Caco-2 (cell line): ENCODE measurements around the gene MTMR4. TPM values are rescaled to one million over a fixed set of nuclear protein-coding genes. Genes with fewer than 3 reads are reported as not detected.

ENCODE experiments used
- BruUV-seq: library from RNA; stranded (reverse); fragments of 400-500 nt; replicated peaks from 2 replicates; lab custom pipeline; 2021; lab: Mats Ljungman, UMichigan
- CTCF ChIA-PET: fragments of 300-600 bp; sonication (Branson Sonifier 250); formaldehyde crosslinking; loops from one replicate; lab custom pipeline; 2022; ENCODE audit warnings: antibody characterized with exemption; lab: Charles Lee
- POLR2A ChIA-PET: fragments of 300-600 bp; sonication (Branson Sonifier 250); formaldehyde crosslinking; loops from one replicate; lab custom pipeline; 2022; ENCODE audit warnings: antibody characterized with exemption; lab: Charles Lee
- DNase-seq, 2 experiments: peaks; one replicate each; pipeline versions ENCODE4 v3.0.0 to v3.0.0-alpha.2; 2020 to 2022
- H3K27me3 ChIP-seq: replicated peaks from 2 replicates; pipeline ENCODE4 v1.6.0; 2011; ENCODE audit warnings: low read length; ENCODE audit not compliant: control insufficient read depth, insufficient read depth
- H3K36me3 ChIP-seq: 2 replicates; pipeline ENCODE4 v1.5.1; 2011; ENCODE audit warnings: low read length; ENCODE audit not compliant: control insufficient read depth, insufficient read depth
- H3K4me1 ChIP-seq: fragments of 250-450 bp; sonication (Bioruptor Pico); 2 replicates; pipeline ENCODE4 v1.5.1; 2020; ENCODE audit warnings: mild to moderate bottlenecking
- H3K4me3 ChIP-seq: 2 replicates; pipeline ENCODE4 v1.5.1; 2011; ENCODE audit warnings: low read depth, mild to moderate bottlenecking, control low read depth, low read length
- H3K9me3 ChIP-seq: fragments of 250-450 bp; sonication (Bioruptor Pico); 2 replicates; pipeline ENCODE4 v1.5.1; 2020; ENCODE audit warnings: mild to moderate bottlenecking, moderate library complexity
- H3K27ac Mint-ChIP-seq: one replicate; pipeline ENCODE4 v1.8.0; 2022; ENCODE audit warnings: mixed read lengths; ENCODE audit not compliant: unreplicated experiment
- H3K27me3 Mint-ChIP-seq: one replicate; pipeline ENCODE4 v1.8.0; 2022; ENCODE audit warnings: mixed read lengths; ENCODE audit not compliant: insufficient read depth, unreplicated experiment
- H3K36me3 Mint-ChIP-seq: one replicate; pipeline ENCODE4 v1.8.0; 2022; ENCODE audit warnings: mild to moderate bottlenecking, mixed read lengths; ENCODE audit not compliant: insufficient read depth, unreplicated experiment
- H3K4me1 Mint-ChIP-seq: one replicate; pipeline ENCODE4 v1.8.0; 2022; ENCODE audit warnings: low read depth, mixed read lengths; ENCODE audit not compliant: unreplicated experiment
- H3K4me3 Mint-ChIP-seq: one replicate; pipeline ENCODE4 v1.8.0; 2022; ENCODE audit warnings: mild to moderate bottlenecking, moderate library complexity, mixed read lengths; ENCODE audit not compliant: unreplicated experiment
- H3K9me3 Mint-ChIP-seq: one replicate; pipeline ENCODE4 v1.8.0; 2022; ENCODE audit warnings: mixed read lengths; ENCODE audit not compliant: unreplicated experiment
- intact Hi-C: fragments of 100-400 bp; cut with micrococcal nuclease; formaldehyde crosslinking; loops from one replicate; pipeline ENCODE4 v1.10.0; 2022; ENCODE audit not compliant: unreplicated experiment
- total RNA-seq: library from RNA; stranded (reverse); gene quantifications from 2 replicates; pipeline ENCODE4 v1.2.3, GENCODE V29; 2022
- TF ChIP-seq, protein P1 (sequence below), 2 experiments: fragments of 200-600 bp in 1 of 2; IDR thresholded peaks; 1 replicate in 1 of 2; 2 replicates in 1 of 2; pipeline versions ENCODE4 v1.5.1 to v1.8.0; 2011 to 2022; ENCODE audit warnings: antibody characterized with exemption in 1 of 2, control low read depth in 1 of 2, inconsistent platforms in 1 of 2, low read depth in 1 of 2, low read length in 1 of 2, mild to moderate bottlenecking in 1 of 2, moderate library complexity in 1 of 2; ENCODE audit not compliant: insufficient read depth in 1 of 2, severe bottlenecking in 1 of 2, unreplicated experiment in 1 of 2

The MTMR4 gene
- total RNA-seq, 1 experiment from 2014 or later: 62.6 TPM

DNA sequence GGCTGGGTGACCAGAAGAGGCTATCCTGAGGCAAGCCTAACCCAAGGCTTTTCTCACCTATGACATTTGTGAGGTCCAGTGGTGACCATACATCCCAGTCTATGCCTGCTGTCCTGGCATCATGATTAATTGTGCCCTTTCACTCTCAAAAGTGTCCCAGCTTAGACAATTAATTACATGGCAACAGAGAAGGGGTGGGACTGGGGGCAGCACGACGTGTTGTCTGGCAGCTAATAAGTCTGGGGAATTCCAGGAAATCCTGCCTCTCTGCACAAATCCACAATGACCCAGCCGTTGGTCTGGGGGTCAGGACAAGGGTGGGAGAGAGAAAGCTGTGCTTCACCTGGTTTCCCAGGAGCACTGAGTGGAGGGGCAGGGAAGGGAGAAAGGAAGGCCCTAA, 14.0 kb upstream of the MTMR4 start:
- Mint-ChIP-seq H3K27ac (no peak overlapping the region), H3K9me3 (no peaks in the 10 kb centered on the region), H3K27me3 (peaks cover 3% of the 10 kb centered on the region), H3K36me3 (no peaks in the 10 kb centered on the region), H3K4me3 (no peak overlapping the region), H3K4me1 (peaks cover 5% of the 10 kb centered on the region)
- POLR2A ChIA-PET: no interaction called here
- Histone ChIP-seq H3K4me1 (peaks cover 15% of the 10 kb centered on the region; the same call in 1 of the 2 replicates), H3K27me3 (no peaks in the 10 kb centered on the region), H3K9me3 (no peaks in the 10 kb centered on the region), H3K4me3 (no peak overlapping the region), H3K36me3 (no peaks in the 10 kb centered on the region)
- CTCF ChIA-PET: no interaction called here
- no TSS peak for BruUV-seq
- DNase-seq: no peak
- intact Hi-C loops: no loop called here
- TF ChIP-seq, protein P1, sequence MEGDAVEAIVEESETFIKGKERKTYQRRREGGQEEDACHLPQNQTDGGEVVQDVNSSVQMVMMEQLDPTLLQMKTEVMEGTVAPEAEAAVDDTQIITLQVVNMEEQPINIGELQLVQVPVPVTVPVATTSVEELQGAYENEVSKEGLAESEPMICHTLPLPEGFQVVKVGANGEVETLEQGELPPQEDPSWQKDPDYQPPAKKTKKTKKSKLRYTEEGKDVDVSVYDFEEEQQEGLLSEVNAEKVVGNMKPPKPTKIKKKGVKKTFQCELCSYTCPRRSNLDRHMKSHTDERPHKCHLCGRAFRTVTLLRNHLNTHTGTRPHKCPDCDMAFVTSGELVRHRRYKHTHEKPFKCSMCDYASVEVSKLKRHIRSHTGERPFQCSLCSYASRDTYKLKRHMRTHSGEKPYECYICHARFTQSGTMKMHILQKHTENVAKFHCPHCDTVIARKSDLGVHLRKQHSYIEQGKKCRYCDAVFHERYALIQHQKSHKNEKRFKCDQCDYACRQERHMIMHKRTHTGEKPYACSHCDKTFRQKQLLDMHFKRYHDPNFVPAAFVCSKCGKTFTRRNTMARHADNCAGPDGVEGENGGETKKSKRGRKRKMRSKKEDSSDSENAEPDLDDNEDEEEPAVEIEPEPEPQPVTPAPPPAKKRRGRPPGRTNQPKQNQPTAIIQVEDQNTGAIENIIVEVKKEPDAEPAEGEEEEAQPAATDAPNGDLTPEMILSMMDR (IDR thresholded peaks at IDR 0.05; ENCODE audit: insufficient read depth in 1 of 2, low read depth in 1 of 2, low read length in 1 of 2, severe bottlenecking in 1 of 2, unreplicated experiment in 1 of 2): no peak

DNA sequence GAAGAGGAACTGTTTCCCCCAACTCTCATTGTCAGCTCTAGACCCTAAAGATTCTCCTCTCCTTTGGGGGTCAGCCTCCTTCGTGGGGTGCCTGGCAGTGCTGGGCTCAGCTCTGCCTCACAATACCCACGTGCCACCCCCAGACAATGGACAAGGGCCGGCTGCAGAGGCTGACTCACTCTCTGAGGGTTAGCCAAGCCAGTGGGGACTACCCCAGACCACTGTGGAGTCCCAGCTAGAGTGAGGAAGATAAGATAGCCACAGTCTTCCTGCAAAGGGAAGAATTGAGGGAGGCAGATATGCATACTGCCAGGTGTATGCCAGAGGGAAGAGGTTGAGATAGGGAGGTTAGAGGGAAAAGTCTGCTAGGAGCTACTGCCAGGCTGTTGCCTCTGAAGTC, 13.5 kb upstream of the MTMR4 start:
- no peaks in the 10 kb centered on the region for H3K27me3 ChIP-seq
- DNase-seq: no peak
- Mint-ChIP-seq H3K9me3 (no peaks in the 10 kb centered on the region), H3K4me3 (no peak overlapping the region), H3K4me1 (peaks cover 5% of the 10 kb centered on the region), H3K36me3 (no peaks in the 10 kb centered on the region), H3K27me3 (peaks cover 3% of the 10 kb centered on the region), H3K27ac (no peak overlapping the region)
- intact Hi-C loops: no loop called here
- TF ChIP-seq, protein P1 (IDR thresholded peaks at IDR 0.05; ENCODE audit: insufficient read depth in 1 of 2, low read depth in 1 of 2, low read length in 1 of 2, severe bottlenecking in 1 of 2, unreplicated experiment in 1 of 2): no peak
- peaks cover 14% of the 10 kb centered on the region; the same call in 1 of the 2 replicates for H3K4me1 ChIP-seq
- BruUV-seq: no TSS peak
- ChIA-PET POLR2A (no interaction called here), CTCF (no interaction called here)
- H3K4me3 ChIP-seq: no peak overlapping the region
- H3K36me3 ChIP-seq: no peaks in the 10 kb centered on the region
- no peaks in the 10 kb centered on the region for H3K9me3 ChIP-seq

DNA sequence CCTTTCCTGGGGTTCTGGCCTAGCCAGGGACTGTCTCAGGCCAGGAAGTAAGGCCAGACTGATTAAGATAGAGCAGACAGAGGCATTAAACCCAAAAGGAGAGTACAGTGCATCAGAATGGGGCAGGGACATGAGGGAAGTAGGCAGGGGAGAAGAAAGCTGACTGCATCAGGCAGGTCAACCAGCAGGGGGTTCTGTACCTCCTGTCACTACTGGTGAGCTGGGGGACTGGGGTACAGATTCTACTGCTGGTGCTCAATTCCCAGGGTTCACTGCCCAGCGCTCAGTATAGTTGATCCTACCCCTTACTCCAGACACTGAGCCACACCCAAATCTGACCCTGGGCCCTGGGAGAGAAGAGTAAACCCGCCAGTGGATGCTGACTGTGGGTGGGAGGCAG, 12.9 kb upstream of the MTMR4 start:
- intact Hi-C loops: no loop called here
- H3K4me3 ChIP-seq: no peak overlapping the region
- no peaks in the 10 kb centered on the region for H3K9me3 Mint-ChIP-seq
- H3K36me3 ChIP-seq: no peaks in the 10 kb centered on the region
- no peak overlapping the region for H3K4me3 Mint-ChIP-seq
- no peak overlapping the region for H3K27ac Mint-ChIP-seq
- no TSS peak for BruUV-seq
- no peak for DNase-seq
- H3K4me1 ChIP-seq: peaks cover 8% of the 10 kb centered on the region; the same call in 1 of the 2 replicates
- ChIA-PET CTCF (no interaction called here), POLR2A (no interaction called here)
- H3K4me1 Mint-ChIP-seq: peaks cover under 1% of the 10 kb centered on the region
- no peaks in the 10 kb centered on the region for H3K36me3 Mint-ChIP-seq
- H3K9me3 ChIP-seq: no peaks in the 10 kb centered on the region
- TF ChIP-seq, protein P1 (IDR thresholded peaks at IDR 0.05; ENCODE audit: insufficient read depth in 1 of 2, low read depth in 1 of 2, low read length in 1 of 2, severe bottlenecking in 1 of 2, unreplicated experiment in 1 of 2): no peak
- H3K27me3 Mint-ChIP-seq: peaks cover 3% of the 10 kb centered on the region
- H3K27me3 ChIP-seq: no peaks in the 10 kb centered on the region
